HepG2 (cell line): Measurements from ENCODE around the gene PKNOX2.

ENCODE experiments used
- CBFB ChIP-seq: sonication (generic); formaldehyde crosslinking; IDR thresholded peaks from 2 replicates; pipeline ENCODE4 v1.4.0; 2020; ENCODE audit warnings: missing genetic modification reagents
- MXI1 ChIP-seq: IDR thresholded peaks from 3 replicates; pipeline ENCODE4 v1.6.1; 2012; ENCODE audit warnings: low read depth, low read length, inconsistent platforms, borderline replicate concordance
- ZNF768 ChIP-seq: sonication (generic); formaldehyde crosslinking; IDR thresholded peaks from 2 replicates; pipeline ENCODE4 v1.4.0; 2020; ENCODE audit warnings: missing genetic modification reagents

GRCh38 chr11:125289419-125290098 is 125.0 kb downstream of the PKNOX2 start:
- TF ChIP-seq ZNF768 (no peak), CBFB (CRISPR knock-in tag) (no peak), MXI1 (no peak)
